ENCODE results near the gene THOC6.

Gene THOC6

DNA sequence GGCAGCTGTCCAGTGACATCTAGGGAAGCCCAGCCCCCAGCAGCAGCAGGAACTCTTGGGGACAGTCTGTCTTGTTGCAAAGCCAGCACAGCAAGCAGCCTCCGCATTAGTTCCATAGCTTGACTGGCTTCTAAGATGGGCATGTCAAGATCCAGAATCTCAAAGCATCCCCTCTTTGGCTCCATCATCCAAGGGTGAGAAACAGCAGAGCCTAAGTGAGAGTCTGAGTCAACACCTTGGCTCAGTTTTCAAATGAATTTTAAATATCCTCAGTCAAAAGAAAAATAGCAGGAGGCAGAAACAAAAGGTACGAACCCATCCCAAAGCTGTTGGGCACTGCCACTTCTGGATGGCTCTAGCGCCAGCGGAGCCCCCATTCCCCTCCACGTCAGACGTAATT, 8.9 kb upstream of the THOC6 start:
- Histone ChIP-seq H3K4me3 (ENCODE audit: insufficient read depth, low read depth, low read length) (no peak overlapping the region), H3K9me3 (ENCODE audit: control insufficient read depth, low read length) (no peaks in the 10 kb centered on the region), H3K4me1 (ENCODE audit: control insufficient read depth, insufficient read depth, low read length) (peaks cover 17% of the 10 kb centered on the region), H3K27ac (ENCODE audit: insufficient read depth, low read depth, low read length, poor library complexity, severe bottlenecking) (no peak overlapping the region), H3K27me3 (ENCODE audit: control insufficient read depth, insufficient read depth, low read length, poor library complexity, severe bottlenecking) (peaks cover 33% of the 10 kb centered on the region), H3K36me3 (ENCODE audit: control insufficient read depth, insufficient read depth, low read length) (no peaks in the 10 kb centered on the region)
- 92 to 93% methylated on average over 6 of the region's 6 CpGs for WGBS, 2 experiments

DNA sequence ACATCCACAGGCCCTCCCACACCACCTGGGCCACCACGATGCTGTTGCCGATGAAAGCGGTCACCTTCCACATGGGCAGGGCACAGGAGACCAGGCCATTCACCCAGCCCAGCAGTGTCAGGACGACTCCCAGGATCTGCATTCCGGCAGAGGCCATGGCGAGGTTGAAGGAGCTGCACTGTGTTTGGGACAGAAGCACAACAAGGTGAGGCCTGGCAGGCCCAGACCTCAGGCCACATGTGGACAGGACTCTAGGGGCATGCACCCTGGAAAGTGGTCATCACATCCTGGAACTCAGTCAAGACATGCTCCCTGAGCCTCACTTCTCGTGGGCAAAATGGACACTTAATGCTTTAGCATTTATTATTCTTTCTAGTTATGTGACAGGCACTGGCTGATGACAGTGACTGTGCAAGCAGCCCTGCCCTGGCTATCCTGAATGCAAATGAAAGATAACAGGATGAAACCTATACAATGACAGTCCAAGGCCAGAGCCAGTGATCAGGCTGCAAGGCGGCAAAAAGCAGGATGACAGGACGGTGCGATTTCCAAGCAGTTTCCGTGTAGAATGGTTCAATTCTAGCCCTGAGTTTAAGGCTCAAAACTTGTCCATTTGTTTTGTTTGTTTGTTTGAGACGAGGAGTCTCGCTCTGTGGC, 7.8 kb upstream of the THOC6 start:
- Histone ChIP-seq H3K27ac (ENCODE audit: insufficient read depth, low read depth, low read length, poor library complexity, severe bottlenecking) (no peak overlapping the region), H3K9me3 (ENCODE audit: control insufficient read depth, low read length) (no peaks in the 10 kb centered on the region), H3K4me3 (ENCODE audit: insufficient read depth, low read depth, low read length) (no peak overlapping the region), H3K27me3 (ENCODE audit: control insufficient read depth, insufficient read depth, low read length, poor library complexity, severe bottlenecking) (peaks cover 33% of the 10 kb centered on the region), H3K4me1 (ENCODE audit: control insufficient read depth, insufficient read depth, low read length) (peaks cover 14% of the 10 kb centered on the region), H3K36me3 (ENCODE audit: control insufficient read depth, insufficient read depth, low read length) (no peaks in the 10 kb centered on the region)
- 84% methylated on average over 13 of the region's 13 CpGs for WGBS, 2 experiments

DNA sequence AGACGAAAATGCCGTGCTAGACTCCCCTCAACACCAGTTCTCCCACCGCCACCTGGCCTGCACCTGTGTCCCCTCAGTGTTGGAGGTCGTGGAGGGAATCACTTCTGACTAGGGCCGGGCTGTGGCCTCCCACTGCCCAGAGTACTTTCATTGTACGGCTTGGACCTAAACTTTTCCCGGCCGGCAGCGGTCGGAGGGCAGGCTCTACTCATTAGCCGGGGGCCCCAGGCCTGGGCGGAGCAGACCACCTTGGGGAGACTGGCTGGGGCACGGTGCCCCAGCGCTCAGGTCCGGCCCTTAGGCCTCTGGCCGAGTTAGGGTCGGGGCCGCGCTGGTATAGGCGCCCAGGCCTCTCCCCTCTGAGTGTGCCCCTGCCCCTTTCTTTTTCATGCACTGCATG, 6.5 kb upstream of the THOC6 start:
- WGBS, 2 experiments: 1% methylated on average over 20 of the region's 20 CpGs
- H3K9me3 ChIP-seq (ENCODE audit: control insufficient read depth, low read length): no peaks in the 10 kb centered on the region
- peaks cover 25% of the 10 kb centered on the region for H3K4me1 ChIP-seq (ENCODE audit: control insufficient read depth, insufficient read depth, low read length)
- H3K27ac ChIP-seq (ENCODE audit: insufficient read depth, low read depth, low read length, poor library complexity, severe bottlenecking): peak overlapping the region; percentile 61
- H3K4me3 ChIP-seq (ENCODE audit: insufficient read depth, low read depth, low read length): peak overlapping the region; percentile 58
- peaks cover 22% of the 10 kb centered on the region for H3K27me3 ChIP-seq (ENCODE audit: control insufficient read depth, insufficient read depth, low read length, poor library complexity, severe bottlenecking)
- no peaks in the 10 kb centered on the region for H3K36me3 ChIP-seq (ENCODE audit: control insufficient read depth, insufficient read depth, low read length)

DNA sequence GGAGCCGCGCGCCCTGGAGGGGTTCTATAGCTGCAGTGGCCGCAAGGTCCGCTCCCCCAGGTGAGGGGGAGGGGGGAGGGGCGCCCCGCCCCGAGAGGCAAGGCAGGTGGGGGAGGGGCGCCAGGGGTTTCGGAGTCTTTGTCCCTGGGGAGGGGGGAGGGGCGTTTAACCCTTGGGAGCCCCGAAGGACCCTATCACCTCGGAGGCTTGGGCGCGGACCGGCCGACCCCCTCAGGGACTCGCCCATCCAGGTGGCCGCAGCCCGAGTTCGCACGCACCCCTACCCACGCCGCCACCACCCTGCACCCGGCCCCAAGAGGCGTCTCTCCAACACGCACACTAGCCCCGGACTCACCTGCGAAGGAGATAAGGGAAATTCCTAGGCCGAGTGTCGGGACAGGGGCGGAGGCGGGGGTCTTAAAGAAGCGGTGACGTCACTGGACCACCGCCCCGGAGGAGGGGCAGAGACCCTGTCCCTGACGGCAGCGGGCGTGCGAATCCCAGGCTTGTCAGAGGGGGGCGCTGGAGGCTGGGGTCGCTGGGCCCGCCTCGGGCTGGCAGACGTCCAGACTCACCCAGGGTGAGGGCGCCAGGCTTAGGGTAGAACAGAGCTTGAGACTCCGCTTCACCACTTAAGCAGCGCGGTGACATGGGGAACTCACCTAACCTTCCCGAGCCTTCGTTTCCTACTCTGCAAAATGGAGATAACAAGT, 5.9 kb upstream of the THOC6 start, which contains the start of gene CLDN6:
Gene CLDN6, minus strand, starts transcription at position 390 of the 713 bp plus-strand sequence. CDS start 2,162 bp downstream, outside the sequence.
- Histone ChIP-seq H3K9me3 (ENCODE audit: control insufficient read depth, low read length) (no peaks in the 10 kb centered on the region), H3K27me3 (ENCODE audit: control insufficient read depth, insufficient read depth, low read length, poor library complexity, severe bottlenecking) (peaks cover 16% of the 10 kb centered on the region), H3K36me3 (ENCODE audit: control insufficient read depth, insufficient read depth, low read length) (no peaks in the 10 kb centered on the region), H3K4me1 (ENCODE audit: control insufficient read depth, insufficient read depth, low read length) (peaks cover 31% of the 10 kb centered on the region), H3K27ac (ENCODE audit: insufficient read depth, low read depth, low read length, poor library complexity, severe bottlenecking) (peak within 1 kb of the TSS; percentile 61), H3K4me3 (ENCODE audit: insufficient read depth, low read depth, low read length) (peak within 1 kb of the TSS; percentile 58)
- WGBS, 2 experiments: 1% methylated on average over 52 of the region's 52 CpGs

DNA sequence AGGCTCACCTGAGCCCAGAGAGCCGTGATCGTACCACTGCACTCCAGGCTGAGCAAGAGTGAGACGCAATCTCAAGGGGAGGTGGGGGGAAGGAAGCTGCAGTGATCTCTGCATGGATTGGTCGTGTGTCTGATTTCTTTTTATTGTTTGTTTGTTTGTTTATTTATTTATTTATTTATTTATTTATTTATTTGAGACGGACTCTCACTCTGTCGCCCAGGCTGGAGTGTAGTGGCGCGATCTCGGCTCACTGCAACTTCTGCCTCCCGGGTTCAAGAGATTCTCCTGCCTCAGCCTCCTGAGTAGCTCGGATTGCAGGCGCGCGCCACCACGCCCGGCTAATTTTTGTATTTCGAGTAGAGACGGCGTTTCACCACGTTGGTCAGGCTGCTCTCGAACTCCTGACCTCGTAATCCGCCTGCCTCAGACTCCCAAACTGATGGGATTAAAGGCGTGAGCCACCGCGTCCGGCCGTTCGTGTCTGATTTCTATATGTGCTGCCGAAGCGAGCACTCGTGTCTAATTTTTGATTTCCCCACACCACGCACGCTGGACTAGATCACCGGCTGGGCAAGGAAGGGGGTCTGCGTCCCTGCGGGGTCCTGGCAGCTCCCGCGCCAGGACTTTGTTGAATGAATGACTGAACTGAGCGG, 4.1 kb upstream of the THOC6 start:
- peak overlapping the region; percentile 56 for H3K4me3 ChIP-seq (ENCODE audit: insufficient read depth, low read depth, low read length)
- H3K36me3 ChIP-seq (ENCODE audit: control insufficient read depth, insufficient read depth, low read length): no peaks in the 10 kb centered on the region
- 48% methylated on average over 39 to 40 of the region's 40 CpGs for WGBS, 2 experiments
- peaks cover 5% of the 10 kb centered on the region for H3K27me3 ChIP-seq (ENCODE audit: control insufficient read depth, insufficient read depth, low read length, poor library complexity, severe bottlenecking)
- peaks cover 29% of the 10 kb centered on the region for H3K4me1 ChIP-seq (ENCODE audit: control insufficient read depth, insufficient read depth, low read length)
- no peak overlapping the region for H3K27ac ChIP-seq (ENCODE audit: insufficient read depth, low read depth, low read length, poor library complexity, severe bottlenecking)
- H3K9me3 ChIP-seq (ENCODE audit: control insufficient read depth, low read length): no peaks in the 10 kb centered on the region

DNA sequence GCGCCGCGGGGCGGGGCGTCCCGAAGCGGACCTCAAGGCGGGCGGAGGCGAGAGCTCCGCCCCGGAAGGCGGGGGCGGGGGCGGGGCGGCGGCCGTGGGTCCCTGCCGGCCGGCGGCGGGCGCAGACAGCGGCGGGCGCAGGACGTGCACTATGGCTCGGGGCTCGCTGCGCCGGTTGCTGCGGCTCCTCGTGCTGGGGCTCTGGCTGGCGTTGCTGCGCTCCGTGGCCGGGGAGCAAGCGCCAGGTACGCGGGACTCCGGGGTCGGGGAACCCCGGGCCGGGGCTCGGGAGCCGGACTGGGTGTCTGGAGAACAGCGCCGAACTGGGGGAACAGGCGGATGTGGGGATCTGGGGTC, 3.6 kb upstream of the THOC6 start, which contains the start of gene TNFRSF12A:
Gene TNFRSF12A, plus strand, starts transcription at position 122 of the 357 bp plus-strand sequence. Its CDS starts 30 bp downstream, at position 152.
- no peaks in the 10 kb centered on the region for H3K36me3 ChIP-seq (ENCODE audit: control insufficient read depth, insufficient read depth, low read length)
- H3K4me3 ChIP-seq (ENCODE audit: insufficient read depth, low read depth, low read length): peak within 1 kb of the TSS; percentile 56
- WGBS, 2 experiments: 0% methylated on average over 49 of the region's 49 CpGs
- H3K27ac ChIP-seq (ENCODE audit: insufficient read depth, low read depth, low read length, poor library complexity, severe bottlenecking): peak within 1 kb of the TSS; percentile 83
- H3K4me1 ChIP-seq (ENCODE audit: control insufficient read depth, insufficient read depth, low read length): peaks cover 25% of the 10 kb centered on the region
- no peaks in the 10 kb centered on the region for H3K9me3 ChIP-seq (ENCODE audit: control insufficient read depth, low read length)
- peaks cover 5% of the 10 kb centered on the region for H3K27me3 ChIP-seq (ENCODE audit: control insufficient read depth, insufficient read depth, low read length, poor library complexity, severe bottlenecking)

DNA sequence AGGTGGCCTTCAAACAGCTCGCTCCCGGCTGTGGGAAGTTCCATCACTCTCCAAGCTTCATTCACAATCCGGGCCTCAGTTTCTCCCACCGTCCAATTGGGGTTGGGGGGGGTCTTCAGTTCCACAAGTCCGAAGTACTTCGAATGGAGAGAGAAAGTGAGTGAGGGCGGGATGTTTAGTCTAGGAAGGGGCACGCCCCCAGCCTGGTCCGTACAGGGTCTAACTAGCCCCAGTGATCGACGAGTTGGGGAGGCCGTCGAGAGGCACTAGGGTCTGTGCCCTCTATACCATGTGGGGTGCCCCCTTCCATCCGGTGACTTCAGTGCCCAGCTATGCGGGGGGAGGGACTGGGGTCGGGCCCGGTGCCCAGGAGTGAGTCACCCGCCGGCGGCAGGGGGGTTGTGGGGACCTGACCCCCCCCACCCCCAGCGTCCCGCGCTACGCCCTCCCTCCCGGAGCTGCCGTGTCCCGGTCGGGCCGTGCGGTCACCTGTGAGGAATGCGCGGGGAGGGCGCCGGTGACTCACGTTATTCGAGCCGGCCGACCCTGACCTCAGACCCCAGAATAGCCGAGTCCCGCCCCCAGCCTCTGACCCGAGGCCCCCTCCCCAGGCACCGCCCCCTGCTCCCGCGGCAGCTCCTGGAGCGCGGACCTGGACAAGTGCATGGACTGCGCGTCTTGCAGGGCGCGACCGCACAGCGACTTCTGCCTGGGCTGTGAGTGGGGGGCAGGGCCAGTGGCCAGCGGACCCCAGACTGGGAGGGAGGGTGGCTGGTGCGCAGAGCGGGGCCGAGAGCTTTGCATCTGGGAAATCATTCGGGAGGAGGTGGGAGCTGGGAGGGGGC, 3.0 kb upstream of the THOC6 start:
- Histone ChIP-seq H3K27ac (ENCODE audit: insufficient read depth, low read depth, low read length, poor library complexity, severe bottlenecking) (peak overlapping the region; percentile 83), H3K4me1 (ENCODE audit: control insufficient read depth, insufficient read depth, low read length) (peaks cover 25% of the 10 kb centered on the region), H3K9me3 (ENCODE audit: control insufficient read depth, low read length) (no peaks in the 10 kb centered on the region), H3K27me3 (ENCODE audit: control insufficient read depth, insufficient read depth, low read length, poor library complexity, severe bottlenecking) (peaks cover 5% of the 10 kb centered on the region), H3K36me3 (ENCODE audit: control insufficient read depth, insufficient read depth, low read length) (peaks cover 6% of the 10 kb centered on the region), H3K4me3 (ENCODE audit: insufficient read depth, low read depth, low read length) (peak overlapping the region; percentile 56)
- WGBS, 2 experiments: 0% methylated on average over 57 of the region's 57 CpGs

DNA sequence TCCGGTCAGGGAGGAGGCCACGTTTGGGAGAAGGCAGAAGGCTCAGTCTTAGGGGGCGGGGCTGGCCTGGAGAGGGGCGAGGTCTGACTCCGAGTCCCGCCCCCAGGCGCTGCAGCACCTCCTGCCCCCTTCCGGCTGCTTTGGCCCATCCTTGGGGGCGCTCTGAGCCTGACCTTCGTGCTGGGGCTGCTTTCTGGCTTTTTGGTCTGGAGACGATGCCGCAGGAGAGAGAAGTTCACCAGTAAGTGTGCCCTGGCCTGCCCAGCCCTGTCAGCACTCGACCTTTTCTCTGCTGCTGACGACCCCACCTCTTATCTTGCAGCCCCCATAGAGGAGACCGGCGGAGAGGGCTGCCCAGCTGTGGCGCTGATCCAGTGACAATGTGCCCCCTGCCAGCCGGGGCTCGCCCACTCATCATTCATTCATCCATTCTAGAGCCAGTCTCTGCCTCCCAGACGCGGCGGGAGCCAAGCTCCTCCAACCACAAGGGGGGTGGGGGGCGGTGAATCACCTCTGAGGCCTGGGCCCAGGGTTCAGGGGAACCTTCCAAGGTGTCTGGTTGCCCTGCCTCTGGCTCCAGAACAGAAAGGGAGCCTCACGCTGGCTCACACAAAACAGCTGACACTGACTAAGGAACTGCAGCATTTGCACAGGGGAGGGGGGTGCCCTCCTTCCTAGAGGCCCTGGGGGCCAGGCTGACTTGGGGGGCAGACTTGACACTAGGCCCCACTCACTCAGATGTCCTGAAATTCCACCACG, 2.2 kb upstream of the THOC6 start:
- H3K36me3 ChIP-seq (ENCODE audit: control insufficient read depth, insufficient read depth, low read length): peaks cover 13% of the 10 kb centered on the region
- peak overlapping the region; percentile 83 for H3K27ac ChIP-seq (ENCODE audit: insufficient read depth, low read depth, low read length, poor library complexity, severe bottlenecking)
- H3K9me3 ChIP-seq (ENCODE audit: control insufficient read depth, low read length): no peaks in the 10 kb centered on the region
- H3K4me3 ChIP-seq (ENCODE audit: insufficient read depth, low read depth, low read length): peak overlapping the region; percentile 56
- peaks cover 5% of the 10 kb centered on the region for H3K27me3 ChIP-seq (ENCODE audit: control insufficient read depth, insufficient read depth, low read length, poor library complexity, severe bottlenecking)
- 0 to 1% methylated on average over 24 to 25 of the region's 25 CpGs for WGBS, 2 experiments
- peaks cover 25% of the 10 kb centered on the region for H3K4me1 ChIP-seq (ENCODE audit: control insufficient read depth, insufficient read depth, low read length)

DNA sequence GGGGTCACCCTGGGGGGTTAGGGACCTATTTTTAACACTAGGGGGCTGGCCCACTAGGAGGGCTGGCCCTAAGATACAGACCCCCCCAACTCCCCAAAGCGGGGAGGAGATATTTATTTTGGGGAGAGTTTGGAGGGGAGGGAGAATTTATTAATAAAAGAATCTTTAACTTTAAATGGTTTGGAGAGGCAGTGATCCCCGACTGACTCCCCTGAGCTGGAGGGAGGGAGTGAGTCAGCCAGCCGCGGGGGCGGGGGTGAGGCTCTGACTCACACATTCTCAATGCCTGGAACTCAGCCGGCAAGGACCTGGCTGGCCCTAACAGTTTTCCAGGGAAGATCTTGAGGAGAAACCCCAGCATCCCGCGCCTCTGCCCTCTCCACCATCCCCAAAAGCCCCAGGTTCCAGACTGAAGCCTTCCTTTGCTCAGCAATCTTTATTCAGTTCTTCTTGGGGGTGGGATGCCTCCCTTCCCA, 1.6 kb upstream of the THOC6 start:
- Histone ChIP-seq H3K27ac (ENCODE audit: insufficient read depth, low read depth, low read length, poor library complexity, severe bottlenecking) (peak overlapping the region; percentile 83), H3K27me3 (ENCODE audit: control insufficient read depth, insufficient read depth, low read length, poor library complexity, severe bottlenecking) (peaks cover 3% of the 10 kb centered on the region), H3K36me3 (ENCODE audit: control insufficient read depth, insufficient read depth, low read length) (peaks cover 17% of the 10 kb centered on the region), H3K4me3 (ENCODE audit: insufficient read depth, low read depth, low read length) (peak overlapping the region; percentile 56), H3K4me1 (ENCODE audit: control insufficient read depth, insufficient read depth, low read length) (peaks cover 25% of the 10 kb centered on the region), H3K9me3 (ENCODE audit: control insufficient read depth, low read length) (no peaks in the 10 kb centered on the region)
- WGBS, 2 experiments: 6 to 10% methylated on average over 7 to 8 of the region's 8 CpGs
